GM20000 (cell line): ENCODE data around the gene ETDB.
A peak's percentile ranks its signal among the peaks of the same experiment; 100 is the strongest.
"Not testable (repeated sequence)": the region's sequence is repeated elsewhere in the genome, so short reads cannot be mapped to it uniquely, and the experiment has no call there.

Source experiments
- DNase-seq: peaks from one replicate; pipeline ENCODE4 v3.0.0; 2012; ENCODE audit warnings: low spot score
- TF ChIP-seq, protein P1 (sequence below): IDR thresholded peaks from 2 replicates; pipeline ENCODE4 v1.5.1; 2012; ENCODE audit warnings: mild to moderate bottlenecking, control low read depth; ENCODE audit errors: extremely low read depth, missing control alignments

Gene ETDB

GRCh38 chrX:135099493-135099783, 20.9 kb downstream of the ETDB start:
- no peak for DNase-seq

DNA sequence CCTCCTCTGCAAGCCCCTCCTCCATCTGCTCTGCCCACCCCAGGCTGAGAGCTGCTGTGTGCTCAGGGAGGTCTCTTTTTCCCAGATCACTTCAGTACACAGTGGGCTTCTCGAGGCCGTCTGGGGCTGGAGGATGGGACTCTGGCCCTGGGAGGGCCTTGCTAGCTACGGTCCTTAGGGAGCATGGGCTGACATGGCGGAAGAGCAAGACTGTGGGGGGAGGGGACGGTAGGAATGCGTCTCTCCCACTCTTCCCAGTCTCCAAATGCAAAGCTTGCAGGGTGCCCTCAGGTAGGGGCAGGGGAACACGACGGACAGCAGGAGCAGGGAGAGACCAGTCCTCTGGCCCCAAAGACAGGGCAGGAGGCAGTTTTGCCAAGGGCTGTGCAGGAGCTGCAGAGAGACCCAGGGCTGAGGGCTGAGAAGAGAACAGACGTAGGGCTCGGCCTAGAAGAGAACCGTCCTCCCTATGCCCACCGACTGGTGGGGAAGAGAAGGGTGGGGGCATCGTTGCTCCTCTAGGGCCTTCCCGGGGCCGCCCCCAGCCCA, 23.1 kb downstream of the ETDB start:
- DNase-seq: not testable (repeated sequence)

More at GRCh38 chrX:135099493-135099783, 20.9 kb downstream of the ETDB start:
- TF ChIP-seq, protein P1, sequence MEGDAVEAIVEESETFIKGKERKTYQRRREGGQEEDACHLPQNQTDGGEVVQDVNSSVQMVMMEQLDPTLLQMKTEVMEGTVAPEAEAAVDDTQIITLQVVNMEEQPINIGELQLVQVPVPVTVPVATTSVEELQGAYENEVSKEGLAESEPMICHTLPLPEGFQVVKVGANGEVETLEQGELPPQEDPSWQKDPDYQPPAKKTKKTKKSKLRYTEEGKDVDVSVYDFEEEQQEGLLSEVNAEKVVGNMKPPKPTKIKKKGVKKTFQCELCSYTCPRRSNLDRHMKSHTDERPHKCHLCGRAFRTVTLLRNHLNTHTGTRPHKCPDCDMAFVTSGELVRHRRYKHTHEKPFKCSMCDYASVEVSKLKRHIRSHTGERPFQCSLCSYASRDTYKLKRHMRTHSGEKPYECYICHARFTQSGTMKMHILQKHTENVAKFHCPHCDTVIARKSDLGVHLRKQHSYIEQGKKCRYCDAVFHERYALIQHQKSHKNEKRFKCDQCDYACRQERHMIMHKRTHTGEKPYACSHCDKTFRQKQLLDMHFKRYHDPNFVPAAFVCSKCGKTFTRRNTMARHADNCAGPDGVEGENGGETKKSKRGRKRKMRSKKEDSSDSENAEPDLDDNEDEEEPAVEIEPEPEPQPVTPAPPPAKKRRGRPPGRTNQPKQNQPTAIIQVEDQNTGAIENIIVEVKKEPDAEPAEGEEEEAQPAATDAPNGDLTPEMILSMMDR: no peak

DNA sequence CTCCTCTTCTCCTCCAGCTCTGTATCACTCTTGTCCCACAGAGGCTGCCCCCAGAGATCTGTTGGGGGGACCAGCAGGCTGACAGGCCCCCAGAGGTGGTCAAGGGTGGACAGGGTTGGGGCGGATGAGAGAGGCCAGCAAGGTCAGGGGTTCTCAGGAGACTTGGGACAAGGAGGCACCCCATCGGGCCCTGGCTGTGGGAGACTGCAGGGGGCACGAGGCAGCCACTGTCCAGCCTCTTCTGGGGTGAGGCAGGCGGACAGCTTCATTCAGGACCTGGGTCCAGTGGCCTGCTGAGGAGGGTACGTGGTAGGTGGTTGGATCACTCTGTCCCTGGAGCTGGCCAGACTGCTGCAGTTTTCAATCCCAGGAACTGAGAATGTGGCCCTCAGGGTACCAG, 24.6 kb downstream of the ETDB start:
- TF ChIP-seq, protein P1: no peak

GRCh38 chrX:135094726-135095125, 25.6 kb downstream of the ETDB start:
- TF ChIP-seq, protein P1: no peak

More for the DNA sequence above, 24.6 kb downstream of the ETDB start:
- DNase-seq: no peak

GRCh38 chrX:135089126-135089525, 31.2 kb downstream of the ETDB start:
- TF ChIP-seq, protein P1: no peak
- no peak for DNase-seq

More at GRCh38 chrX:135094726-135095125, 25.6 kb downstream of the ETDB start:
- no peak for DNase-seq

- TF ChIP-seq, protein P1: no peak
- DNase-seq: no peak
Measured at GRCh38 chrX:135087867-135088266, 32.5 kb downstream of the ETDB start.

GRCh38 chrX:135086197-135086854, 34.0 kb downstream of the ETDB start:
- TF ChIP-seq, protein P1: peak; percentile 23
- DNase-seq: peak; percentile 48
